ENCODE results near the gene TSC2.
"Not testable (repeated sequence)": the region's sequence is repeated elsewhere in the genome, so short reads cannot be mapped to it uniquely, and the experiment has no call there.

Gene TSC2

GRCh38 chr16:2009791-2010510 is 37.8 kb upstream of the TSC2 start, which contains the start of gene ZNF598:
ZNF598 (minus strand) TSS chr16:2009821.
- DNase-seq, result peak; percentile 34 to 78 (median 54)

GRCh38 chr16:2011726-2012125 is 36.1 kb upstream of the TSC2 start:
- not testable (repeated sequence) for DNase-seq

DNA sequence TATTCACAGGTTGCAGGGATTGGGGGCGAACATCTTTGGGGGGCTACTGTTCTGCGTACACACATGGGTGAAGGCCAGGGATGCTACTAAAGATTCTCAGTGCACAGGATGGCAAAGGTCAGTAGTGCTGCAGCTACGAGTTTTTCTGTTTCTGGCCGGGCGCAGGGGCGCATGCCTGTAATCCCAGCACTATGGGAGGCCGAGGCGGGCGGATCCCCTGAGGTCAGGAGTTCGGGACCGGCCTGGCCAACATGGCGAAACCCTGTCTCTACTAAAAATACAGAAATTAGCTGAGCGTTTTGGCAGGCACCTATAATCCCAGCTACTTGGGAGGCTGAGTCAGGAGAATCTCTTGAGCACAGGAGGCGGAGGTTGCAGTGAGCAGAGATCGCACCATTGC is 34.3 kb upstream of the TSC2 start:
- DNase-seq, result no peak

- no peak for DNase-seq
Measured at GRCh38 chr16:2015117-2015946, 32.5 kb upstream of the TSC2 start.

GRCh38 chr16:2015947-2016208 is 31.9 kb upstream of the TSC2 start:
- no peak for DNase-seq

GRCh38 chr16:2016407-2016922 is 31.3 kb upstream of the TSC2 start:
- no peak for DNase-seq

GRCh38 chr16:2019518-2019920 is 28.3 kb upstream of the TSC2 start, which contains the start of gene NPW:
NPW (plus strand) TSS chr16:2019785.
- DNase-seq, result no peak

GRCh38 chr16:2019921-2020831 is 27.6 kb upstream of the TSC2 start:
- no peak for DNase-seq

GRCh38 chr16:2022723-2023091 is 25.1 kb upstream of the TSC2 start:
- DNase-seq, result no peak

- peak; percentile 85 to 98 (median 98) for DNase-seq
Measured at GRCh38 chr16:2023092-2024031, 24.4 kb upstream of the TSC2 start.

DNA sequence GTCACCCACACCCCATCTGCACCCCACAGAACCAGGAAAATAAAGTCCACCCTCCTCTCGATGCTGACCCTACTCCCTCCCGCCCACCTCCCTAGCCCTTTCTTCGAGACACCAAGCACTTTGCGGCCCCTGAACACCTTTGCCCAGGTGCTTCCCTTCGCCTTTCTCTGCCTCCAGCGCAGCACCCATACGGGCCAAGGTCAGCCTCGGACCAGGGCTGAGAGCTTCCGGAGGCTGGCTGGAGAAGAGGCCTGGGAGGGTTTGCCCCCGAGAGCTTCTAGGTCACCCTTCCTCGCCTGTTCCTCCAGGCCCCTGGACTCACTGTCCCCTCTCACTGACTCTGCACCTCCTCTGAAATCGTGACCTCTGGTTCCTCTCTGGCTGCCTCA is 23.8 kb upstream of the TSC2 start:
- DNase-seq, result no peak

- DNase-seq, result no peak
Measured at GRCh38 chr16:2025251-2025650, 22.5 kb upstream of the TSC2 start.

- no peak for DNase-seq
Measured at GRCh38 chr16:2025878-2026460, 21.8 kb upstream of the TSC2 start.

GRCh38 chr16:2026461-2027023 is 21.2 kb upstream of the TSC2 start, which contains the start of gene NHERF2:
NHERF2 (plus strand) TSS chr16:2026902; CDS start chr16:2027006, 104 bp downstream.
- DNase-seq, result no peak

DNA sequence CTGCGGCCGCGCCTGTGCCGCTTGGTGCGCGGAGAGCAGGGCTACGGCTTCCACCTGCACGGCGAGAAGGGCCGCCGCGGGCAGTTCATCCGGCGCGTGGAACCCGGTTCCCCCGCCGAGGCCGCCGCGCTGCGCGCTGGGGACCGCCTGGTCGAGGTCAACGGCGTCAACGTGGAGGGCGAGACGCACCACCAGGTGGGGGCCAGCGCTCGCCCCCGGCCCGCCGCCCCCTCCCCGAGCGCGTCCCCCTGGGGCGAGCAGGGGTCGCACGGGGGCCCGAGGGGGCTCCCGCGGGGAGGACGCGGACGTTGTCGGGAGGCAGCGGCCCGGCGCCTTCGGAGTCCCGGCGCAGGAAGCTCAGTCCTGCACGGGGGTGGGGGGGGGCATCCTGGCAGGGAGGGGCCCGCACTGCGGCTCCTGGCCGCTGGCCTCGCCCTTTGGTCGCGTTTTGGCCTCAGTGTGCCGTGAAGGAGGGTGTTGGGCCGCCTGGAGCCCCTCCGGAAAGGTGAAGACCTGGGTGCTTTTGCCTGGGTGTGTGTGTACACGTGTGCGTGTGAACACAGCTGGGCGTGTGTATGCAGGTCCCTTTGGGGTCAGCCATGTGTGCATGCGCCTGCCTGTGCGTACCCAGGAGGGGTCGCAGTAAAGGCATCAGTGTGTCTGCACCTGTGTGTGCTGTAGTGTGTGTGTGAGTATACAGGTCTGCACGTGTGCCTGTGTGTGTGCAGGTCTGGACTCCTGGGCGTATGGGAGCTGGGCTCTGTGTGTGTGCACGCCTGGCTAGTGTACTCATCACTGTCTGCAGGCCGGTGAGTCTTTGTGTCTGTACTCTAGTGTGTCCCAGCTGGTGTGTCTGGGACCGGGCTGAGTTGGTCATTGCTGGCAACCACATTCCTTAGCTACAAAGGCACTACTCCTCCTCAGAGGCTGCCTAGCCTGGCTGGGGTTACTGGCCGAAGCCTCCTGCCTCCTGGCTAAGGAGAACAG is 20.5 kb upstream of the TSC2 start:
- peak in 1 of 4 experiments; percentile 26 for DNase-seq

DNA sequence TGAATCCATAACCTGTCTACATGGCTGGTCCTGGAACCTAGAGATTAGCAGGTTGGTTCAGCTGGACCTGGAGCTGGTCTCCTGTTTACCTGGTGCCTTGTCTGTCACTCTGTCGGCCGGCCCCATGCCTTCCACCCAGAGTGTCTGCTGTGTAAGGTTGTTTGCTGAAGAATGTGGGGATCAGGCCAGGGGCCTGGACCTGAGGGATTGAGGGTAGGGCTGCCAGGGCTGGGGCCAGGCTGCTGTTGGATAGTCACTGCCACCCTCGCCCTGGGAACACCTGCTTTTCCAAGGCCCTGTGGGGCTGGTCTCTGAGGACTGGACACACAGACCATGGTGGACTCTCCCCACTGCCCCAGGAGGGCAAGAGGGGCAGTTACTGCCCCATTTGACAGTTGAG is 19.6 kb upstream of the TSC2 start:
- no peak for DNase-seq

DNA sequence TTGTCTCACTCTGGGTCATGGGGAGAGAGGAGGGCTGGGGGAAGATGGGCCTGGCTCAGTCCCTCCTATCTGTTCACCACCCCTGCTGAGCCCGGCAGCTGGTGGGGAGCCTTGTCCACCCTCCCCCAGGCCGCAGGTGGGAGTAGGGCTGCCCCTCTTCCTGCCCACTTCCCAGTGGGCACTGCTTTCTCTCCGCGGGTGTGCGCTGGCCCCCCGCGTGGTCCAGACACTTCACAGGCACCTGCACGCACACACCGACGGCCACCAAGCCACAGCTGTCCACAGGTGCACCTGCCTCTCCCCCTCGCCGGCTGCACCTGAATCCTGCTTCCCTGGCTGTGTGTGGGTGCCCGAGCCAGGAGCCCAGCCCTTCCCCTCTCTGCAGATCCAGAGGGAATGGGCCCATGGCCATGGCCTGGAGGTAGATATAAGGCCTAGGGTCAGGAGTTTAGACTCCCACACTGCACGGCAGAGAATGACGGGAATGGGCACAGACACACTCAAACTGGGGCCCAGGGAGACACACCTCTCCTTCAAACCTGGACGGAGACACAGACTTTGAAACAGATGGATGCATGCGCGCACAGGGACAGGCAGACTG is 19.1 kb upstream of the TSC2 start:
- DNase-seq, result no peak

DNA sequence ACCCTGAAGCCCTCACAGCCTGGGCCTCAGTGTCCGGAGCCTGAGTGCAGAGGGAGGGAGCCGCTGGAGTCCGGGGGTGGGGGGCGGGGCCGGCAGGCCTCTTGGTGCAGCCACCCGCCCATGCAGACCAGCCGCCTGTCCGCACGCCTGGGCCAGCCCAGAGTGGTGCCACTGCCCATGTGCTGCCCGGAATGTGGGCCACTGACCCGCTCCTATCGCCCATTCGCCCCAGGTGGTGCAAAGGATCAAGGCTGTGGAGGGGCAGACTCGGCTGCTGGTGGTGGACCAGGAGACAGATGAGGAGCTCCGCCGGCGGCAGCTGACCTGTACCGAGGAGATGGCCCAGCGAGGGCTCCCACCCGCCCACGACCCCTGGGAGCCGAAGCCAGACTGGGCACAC is 18.4 kb upstream of the TSC2 start:
- DNase-seq, result no peak

GRCh38 chr16:2030036-2030435 is 17.7 kb upstream of the TSC2 start:
- DNase-seq, result no peak

Data from activated naive CD4-positive, alpha-beta T cell (primary cell).